Measurements from ENCODE around the gene ASB13. TPM values are rescaled to one million over a fixed set of nuclear protein-coding genes. Genes with fewer than 3 reads are reported as not detected.

ASB13 gene
- total RNA-seq, 1 donor from 2014 or later = 10.3 TPM

DNA sequence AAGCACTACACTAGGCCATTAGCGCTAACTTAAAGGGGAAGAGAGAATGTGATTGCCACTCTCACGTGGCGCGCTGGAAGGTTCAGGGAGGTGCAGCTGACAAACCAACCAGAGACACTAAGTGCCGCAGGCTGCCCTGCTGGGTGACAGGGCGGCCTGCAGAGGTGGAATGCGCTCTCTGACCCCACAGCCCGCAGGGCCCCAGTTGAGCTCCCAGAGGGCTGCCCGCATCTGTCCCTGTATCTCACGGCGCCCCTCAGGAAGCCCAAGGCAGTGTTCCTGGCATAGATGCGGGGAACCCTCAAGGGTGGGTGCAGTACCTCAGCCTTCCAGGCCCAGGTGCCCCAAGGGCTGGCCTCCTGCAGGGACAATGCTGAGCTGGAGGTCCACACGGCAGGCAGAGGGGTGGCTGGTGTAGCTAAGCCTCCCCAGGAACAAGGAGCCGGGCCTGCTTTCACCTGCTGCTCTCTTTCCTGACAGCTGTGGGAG lies 75.0 kb downstream of the ASB13 start:
- no peak for DNase-seq (ENCODE audit: low read depth)

DNA sequence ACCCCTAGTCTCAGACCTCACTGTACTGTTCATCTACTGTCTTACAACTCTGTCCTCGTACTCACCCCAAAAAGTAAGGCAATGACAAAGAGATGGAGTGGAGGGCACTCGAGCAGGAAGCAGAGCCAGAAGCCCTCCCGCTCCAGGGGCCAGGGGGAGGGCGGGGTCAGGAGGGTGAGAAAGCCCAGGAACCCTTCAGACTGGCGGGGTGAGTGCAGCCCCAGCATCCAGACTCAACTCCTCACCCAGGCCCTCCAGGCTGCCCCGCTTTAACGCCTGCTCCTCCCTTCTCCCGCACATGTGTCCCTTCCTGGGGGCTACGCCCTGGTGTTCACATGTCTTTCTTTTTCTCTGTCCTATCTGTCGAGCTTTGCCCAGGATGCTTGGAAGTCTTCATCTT lies 75.6 kb downstream of the ASB13 start:
- no peak for DNase-seq (ENCODE audit: low read depth)

DNA sequence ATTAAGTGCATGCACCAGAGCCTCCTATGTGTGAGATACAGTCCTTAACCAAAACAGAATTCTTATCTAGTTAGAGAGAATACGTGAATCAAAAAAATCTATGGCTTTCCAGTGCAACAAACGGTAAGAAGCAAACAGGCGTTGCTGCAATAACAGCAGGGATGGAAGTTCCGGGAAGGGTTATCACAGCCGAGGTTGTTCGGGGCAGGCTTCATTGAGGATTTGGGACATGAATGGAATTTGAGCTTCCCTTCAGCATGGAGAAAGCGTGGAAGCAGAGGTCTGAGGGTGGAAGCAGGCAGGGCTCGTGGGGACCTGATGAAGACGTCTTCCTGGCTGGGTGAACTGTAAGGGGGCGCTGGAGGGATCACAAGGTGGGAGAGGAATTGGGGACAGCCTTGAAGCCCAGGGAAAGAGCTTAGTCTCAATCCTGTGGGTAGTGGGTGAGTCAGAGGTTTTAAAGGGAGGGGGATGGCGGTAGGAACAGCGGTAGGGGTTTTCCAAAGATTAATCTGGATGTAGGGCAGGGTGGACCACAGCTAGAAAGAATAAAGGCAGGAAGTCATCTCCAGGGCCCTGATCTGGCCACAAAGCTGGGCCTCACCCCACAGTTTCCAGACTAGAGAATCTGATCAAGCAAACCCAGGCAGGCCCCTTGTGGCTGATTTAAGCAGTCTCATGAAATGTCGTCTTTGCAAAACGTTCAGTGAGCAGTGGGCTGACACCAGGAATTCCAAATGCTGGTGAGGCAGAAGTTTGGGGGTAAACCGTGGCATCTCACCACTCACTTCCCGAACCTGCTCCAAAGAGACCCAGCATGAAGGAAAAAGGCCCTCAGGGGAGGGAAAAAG lies 76.5 kb downstream of the ASB13 start:
- peak; percentile 30 for DNase-seq (ENCODE audit: low read depth)

DNA sequence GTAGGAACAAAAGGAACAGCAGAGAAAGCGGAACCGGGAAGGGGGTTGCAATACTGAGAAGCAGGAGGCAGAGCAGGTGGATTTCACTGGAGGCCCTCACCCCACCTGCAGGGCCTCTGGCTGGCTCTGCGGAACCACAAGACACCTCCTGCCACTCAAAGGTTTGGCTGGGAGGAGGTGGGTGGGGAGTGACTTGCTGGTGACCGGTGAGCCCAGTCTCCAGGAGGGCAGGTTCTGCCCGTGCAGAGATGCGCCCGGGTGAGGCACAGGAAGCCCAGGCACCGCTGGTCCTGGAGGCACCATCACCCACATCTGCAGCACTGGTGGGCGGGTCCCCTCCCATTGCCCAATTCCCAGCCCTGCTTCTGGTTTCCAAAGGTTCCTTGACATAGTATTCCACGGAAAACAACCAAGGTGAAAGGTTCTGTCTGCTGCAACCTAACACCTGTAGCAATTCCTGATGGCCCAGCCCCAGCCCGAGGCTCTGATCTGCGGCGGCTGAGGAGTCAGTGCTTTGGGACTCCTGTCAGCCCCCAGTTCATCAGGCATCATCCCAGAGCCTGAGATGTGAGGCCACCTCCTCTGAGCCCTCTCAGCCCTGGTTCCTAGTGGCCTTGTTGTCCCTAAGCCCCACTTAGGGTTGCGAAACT lies 77.3 kb downstream of the ASB13 start:
- no peak for DNase-seq (ENCODE audit: low read depth)

Other genes with a start within 250 kb of the ASB13 start
- not detected in 2 replicates for gene CALML5, start 167.0 kb downstream of the ASB13 start, total RNA-seq
- not detected in 2 replicates for gene CALML3, start 141.6 kb downstream of the ASB13 start, total RNA-seq
- gene TASOR2, start 18.2 kb upstream of the ASB13 start, total RNA-seq = 89.5 and 93.8 TPM in 2 replicates
- 198 and 222 TPM in 2 replicates for gene GDI2, start 146.8 kb upstream of the ASB13 start, total RNA-seq
- 10.2 and 12.1 TPM in 2 replicates for gene ANKRD16, start 223.3 kb upstream of the ASB13 start, total RNA-seq
- gene FBH1, start 223.6 kb upstream of the ASB13 start, total RNA-seq = 69.3 and 75.2 TPM in 2 replicates

All from myocyte (in vitro differentiated cells).